Femur (tissue), 1 donor: Measurements from ENCODE around the gene FBXO45.
A peak's percentile ranks its signal among the peaks of the same experiment; 100 is the strongest.
"Not testable (repeated sequence)": the region's sequence is repeated elsewhere in the genome, so short reads cannot be mapped to it uniquely, and the experiment has no call there.

ENCODE experiments used
- DNase-seq: peaks from one replicate; pipeline ENCODE4 v3.0.0-alpha.2; 2017

Gene FBXO45

DNA sequence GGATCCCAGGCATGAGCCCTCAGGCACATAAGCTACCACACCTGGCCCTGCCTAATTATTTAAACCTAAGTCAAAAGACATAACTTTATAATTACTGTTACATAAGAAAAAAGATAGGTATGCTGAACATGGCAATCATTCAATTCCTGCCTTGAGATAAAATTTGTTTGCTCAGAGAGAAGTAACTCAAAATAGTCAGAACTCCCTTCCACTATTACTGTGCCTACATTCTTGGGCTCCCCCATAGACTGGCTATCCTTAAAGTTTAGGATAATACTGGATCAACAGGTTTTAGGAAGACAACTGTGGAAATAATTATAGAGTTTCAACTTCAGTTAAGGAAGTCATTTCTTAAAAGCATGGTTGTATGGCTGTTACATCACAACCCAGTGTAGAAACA, 10.0 kb upstream of the FBXO45 start:
- DNase-seq, result no peak

DNA sequence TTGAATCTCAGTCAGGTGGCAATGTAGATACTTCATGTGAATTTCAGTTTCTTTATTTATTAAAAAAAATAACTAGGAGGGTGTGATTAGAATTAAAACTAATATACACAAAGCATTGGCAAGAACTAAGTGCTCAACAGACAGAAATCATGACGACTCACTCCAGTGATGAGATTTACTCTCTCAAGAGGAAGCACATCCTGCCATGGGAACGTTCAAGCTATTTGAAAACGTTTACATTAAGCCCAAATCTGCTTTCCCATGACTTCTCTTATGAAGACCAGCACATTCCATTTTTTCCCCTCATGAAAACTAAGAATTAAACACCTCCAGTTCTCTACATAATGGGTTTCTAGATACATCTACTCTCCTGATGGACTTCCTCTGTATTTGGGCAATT, 8.6 kb upstream of the FBXO45 start:
- no peak for DNase-seq

DNA sequence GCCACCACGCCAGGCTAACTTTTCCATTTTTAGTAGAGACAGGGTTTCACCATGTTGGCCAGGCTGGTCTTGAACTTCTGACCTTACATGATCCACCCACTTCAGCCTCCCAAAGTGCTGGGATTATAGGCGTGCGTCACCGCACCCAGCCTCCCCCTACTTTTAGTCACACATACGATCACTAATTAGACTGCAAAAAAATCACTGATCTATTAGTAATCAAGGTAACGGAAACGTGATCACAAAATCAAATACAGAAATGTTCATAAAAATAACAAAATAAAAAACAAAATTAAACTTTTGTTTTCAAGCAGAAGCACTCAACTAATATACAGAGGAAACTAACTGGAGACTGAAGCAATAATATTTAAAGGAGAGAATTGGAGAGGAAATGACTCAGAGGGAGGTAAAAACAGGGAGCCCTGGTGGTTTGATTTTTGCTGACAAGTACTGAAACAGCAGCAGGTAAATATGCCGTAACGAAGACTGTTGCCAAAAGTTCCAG, 4.7 kb upstream of the FBXO45 start:
- no peak for DNase-seq

DNA sequence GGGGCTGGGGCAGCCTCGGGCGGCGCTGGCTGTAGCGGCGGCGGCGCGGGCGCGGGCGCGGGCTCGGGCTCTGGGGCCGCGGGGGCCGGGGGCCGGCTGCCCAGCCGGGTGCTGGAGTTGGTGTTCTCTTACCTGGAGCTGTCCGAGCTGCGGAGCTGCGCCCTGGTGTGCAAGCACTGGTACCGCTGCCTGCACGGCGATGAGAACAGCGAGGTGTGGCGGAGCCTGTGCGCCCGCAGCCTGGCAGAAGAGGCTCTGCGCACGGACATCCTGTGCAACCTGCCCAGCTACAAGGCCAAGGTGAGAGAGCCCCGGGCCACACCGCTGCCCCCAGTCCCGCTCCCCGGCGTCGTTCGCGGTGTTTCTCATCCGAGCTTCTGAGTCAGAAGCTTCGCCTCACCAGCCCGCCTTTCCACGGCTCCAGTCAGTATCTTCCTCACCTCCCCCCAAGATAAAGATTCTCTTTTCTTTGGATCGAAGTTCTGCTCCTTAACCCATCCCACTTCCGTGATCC, 600 bp downstream of the FBXO45 start:
- DNase-seq, result peak; percentile 47

DNA sequence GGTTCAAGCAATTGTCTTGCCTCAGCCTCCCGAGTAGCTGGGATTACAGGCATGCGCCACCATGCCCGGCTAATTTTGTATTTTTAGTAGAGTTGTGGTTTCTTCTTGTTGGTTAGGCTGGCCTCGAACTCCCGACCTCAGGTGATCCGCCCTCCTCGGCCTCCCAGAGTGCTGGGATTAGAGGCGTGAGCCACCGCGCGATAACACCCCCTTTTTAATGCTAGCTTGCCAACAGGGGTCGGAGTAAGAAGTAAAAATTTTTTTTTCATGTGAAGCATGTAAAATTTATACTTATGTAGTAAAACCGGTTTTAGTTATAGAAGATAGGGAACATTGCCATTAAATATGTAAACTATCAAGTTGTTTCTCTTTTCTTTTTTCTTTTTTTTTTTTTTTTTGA, 1.9 kb downstream of the FBXO45 start:
- DNase-seq, result not testable (repeated sequence)

DNA sequence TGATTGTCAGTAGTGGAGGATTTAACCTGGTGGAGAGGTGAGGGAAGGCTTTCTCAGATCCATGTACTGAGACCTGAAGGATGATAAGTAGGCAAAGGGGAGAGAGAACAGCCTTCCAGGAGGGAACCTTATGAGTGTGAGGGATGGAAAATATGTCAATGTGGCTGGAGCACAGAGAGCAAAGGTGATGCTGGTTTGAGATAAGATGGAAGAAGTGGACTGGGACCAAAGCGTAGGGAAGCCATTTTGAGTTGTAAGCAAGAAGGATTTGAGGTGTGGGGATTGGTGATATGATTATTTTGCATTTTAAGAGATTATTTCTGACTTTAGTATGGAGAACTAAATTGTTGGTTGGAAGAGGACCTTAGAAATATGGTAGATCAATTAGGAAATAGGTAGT, 3.9 kb downstream of the FBXO45 start:
- DNase-seq, result no peak

DNA sequence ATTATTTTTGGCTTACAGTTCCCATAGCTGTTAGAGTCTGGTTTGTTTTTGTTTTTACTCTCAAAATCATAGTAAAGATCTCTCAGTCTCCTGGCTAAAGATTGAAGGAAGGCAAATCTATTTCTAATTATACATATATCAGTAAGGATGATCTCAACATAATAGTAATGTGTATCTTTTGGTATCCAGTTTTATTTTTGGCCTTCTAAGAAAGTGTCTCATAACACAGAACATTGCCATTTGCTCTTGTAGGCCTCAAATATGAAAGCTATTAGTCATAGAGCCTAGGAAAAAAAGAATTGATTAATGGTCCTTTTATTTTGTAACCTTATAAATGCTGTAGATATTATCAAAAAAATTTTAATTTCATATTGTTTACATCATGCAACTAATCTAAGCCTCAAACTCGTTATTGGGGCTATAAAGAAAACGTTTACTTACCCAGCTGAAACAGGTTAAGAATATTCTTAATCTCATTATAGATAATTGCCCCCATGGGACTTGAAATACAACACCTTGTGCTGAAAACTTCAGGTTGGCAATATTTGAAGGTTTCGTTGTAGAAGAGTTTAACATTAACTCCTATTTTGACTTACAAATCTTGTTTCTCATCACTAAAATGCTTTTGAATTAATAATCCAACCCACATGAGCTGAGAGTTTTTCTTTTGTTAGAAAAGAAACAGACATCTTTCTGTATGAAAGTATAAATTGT, 16.7 kb downstream of the FBXO45 start:
- DNase-seq, result no peak

DNA sequence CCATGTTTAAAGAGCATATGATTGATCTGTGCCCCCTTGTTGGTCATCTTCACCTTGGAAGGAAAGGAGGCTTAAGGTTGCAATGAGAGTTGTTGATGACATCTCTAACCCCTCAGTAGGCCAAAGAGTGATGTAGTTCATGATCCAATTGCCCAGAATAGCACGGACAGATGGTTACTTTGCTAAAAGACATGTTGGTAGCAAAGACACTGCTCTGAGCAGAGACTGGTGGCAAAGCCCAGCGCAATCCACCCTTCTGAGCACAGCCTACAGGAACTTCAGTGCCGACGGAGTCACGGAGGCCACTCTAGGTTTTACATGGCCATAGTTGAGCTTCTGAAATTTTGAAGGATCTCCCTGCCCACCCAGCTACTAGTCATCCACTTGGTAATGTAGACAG, 21.8 kb downstream of the FBXO45 start:
- DNase-seq, result no peak

DNA sequence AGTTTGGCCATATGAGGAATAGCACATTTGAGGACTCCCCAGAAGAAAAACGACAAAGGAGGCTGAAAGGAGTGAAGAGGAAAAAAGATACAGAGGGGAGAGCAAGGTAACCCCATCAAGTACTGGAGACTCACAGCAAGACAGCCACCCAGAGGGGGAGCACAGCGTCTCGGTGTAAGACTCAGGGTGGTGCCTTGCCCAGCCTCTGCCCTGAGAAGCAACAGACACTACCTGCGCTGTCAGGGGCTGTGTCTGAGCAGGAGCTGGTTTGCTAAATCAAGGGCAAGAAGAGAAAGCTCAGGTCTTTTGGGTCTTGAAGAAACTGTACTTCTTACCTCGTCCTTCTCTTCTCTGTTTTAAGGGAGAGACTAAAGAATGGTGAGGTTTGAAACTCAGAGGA, 27.9 kb downstream of the FBXO45 start:
- no peak for DNase-seq

DNA sequence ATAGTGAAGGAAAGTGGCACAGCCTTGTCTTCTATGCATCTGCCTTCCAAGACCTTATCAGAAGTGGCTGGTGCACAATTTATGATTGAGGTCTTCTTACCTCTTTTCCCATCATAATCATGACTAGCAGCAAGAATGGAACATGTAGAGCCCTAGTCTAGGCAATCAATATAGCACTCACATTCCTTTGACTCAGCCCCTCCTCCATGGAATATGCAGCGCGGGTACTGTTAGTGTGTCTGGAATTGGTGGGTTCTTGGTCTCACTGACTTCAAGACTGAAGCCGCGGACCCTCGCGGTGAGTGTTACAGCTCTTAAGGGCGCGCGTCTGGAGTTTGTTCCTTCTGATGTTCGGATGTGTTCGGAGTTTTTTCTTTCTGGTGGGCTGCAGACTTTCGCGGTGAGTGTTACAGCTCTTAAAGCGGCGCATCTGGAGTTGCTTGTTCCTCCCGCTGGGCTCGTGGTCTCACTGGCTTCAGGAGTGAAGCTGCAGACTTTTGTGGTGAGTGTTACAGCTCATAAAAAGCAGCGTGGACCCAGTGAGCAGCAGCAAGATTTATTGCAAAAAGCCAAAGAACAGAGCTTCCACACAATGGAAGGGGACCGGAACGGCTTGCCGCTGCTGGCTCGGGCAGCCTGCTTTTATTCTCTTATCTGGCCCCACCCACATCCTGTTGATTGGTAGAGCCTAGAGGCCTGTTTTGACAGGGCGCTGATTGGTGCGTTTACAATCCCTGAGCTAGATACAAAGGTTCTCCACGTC, 29.7 kb downstream of the FBXO45 start:
- not testable (repeated sequence) for DNase-seq

DNA sequence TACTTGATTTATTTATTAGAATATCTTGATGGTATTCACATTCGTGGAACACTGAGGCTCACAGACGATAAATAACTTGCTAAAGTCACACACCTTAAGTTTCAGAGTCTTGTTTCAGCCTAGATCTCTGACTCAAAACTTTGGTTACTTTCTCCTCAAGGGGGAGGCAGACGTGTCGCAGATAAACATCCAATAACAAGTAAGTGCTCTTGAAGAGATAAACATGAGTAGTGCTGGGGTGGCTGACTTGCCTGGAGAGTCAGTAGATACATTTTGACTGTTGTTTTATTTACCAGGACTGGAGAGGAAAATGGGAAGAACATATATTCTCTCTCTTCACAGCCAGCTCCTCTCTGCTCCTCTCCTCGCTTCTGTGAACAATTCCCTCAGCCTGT, 31.3 kb downstream of the FBXO45 start:
- no peak for DNase-seq

DNA sequence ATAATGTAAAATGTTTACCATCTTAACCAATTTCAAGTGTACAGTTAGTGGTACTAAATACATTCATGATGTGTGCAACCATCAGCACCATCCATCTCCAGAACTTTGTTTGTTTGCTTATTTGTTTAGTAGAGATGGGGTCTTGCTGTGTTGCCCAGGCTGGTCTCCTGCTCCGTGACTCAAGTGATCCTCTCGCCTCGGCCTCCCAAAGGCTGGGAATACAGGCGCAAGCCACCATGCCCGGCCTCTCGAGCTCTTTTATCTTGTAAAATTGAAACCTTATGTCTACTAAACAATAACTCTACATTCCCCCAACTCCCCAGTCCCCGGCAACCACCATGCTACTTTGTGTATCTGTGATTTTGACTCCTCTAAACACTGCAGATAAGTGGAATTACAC, 31.9 kb downstream of the FBXO45 start:
- DNase-seq, result no peak

DNA sequence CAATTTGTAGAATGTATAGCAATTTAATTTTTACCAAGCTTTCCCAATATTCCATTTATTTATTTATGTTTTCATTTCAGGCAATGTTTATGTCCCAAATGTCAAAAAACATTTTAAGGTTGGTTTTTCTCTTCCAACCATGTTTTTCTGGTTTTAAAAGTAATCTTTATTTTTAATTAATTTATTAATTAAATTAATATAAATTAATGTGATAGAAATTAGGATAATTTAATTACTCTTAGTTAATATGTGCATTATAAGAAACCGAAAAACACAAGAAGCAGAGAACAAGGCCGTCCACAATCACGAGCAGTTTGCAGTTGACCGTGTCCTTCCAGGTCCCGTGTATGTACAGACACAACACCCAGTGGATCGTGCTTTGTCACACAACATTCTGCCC, 34.2 kb downstream of the FBXO45 start:
- DNase-seq, result no peak

DNA sequence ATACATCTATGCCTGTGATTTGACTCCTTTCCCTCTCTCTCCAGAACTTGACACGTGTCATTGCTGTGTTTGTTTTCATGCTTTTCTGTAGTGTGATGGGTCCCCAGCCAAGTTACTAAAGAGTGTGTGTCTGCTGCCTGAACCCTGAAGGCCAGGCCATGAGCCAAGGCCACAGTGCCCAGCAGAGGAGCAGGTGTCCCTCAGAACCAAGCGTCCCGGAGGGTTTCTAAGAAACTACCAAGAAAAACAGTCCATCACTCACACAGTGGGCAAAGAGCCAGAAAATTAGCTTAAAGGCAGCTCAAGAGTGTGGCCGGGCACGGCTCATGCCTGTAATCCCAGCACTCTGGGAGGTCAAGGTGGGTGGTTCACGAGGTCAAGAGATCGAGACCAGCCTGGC, 35.2 kb downstream of the FBXO45 start:
- no peak for DNase-seq

DNA sequence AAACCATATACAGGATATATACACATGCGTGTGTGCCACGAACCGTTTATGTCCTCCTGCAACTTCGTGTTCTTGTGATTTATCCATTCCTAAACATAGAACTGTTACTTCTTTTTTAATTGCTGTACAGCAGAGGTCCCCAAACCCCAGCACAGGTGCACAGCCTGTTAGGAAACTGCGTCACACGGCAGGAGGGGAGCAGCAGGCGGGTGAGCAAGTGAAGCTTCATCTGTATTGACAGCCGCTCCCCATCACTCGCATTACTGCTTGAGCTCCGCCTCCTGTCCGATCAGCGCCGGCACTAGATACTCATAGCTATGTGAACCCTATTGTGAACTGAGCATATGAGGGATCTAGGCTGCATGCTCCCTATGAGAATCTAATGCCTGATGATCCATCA, 36.1 kb downstream of the FBXO45 start:
- DNase-seq, result no peak

DNA sequence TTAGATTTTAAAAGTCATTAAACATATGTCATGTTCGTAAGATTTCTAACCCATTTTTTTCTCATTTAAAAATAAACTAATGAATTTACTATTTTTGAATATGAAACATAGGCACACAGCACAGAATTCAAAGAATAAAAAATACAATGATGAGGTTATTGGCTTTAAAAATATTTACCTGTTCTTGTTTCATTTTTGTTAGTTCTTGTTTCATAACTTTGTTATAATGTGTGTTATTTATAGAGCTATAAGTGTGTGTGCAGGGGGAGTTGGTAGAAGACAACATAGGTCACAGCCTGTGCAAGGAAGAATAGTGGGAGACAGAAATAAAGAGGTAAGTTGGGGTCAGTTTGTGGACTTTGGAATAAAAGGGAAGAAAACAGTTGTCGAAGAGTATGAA, 40.2 kb downstream of the FBXO45 start:
- no peak for DNase-seq

DNA sequence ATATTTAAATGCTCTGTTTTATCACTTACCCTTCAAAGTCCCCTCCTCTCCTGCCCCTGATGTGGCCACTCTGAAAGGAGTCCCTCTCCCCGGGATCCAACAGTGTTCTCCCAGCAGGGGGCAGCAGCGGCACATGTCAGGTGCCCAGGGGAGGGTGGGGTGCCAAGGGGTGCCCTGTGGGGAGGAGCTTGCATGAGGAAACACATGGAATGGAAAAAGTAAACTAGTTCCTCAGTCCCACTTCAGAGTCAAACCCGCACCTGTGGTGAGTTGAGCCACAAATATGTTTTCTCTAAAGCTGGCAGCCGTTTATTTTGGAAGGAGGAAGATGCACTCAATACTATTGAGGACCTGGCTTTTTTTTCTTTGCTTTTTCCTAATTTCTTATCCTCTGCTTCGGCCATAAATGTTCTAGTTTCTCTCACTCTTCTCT, 40.9 kb downstream of the FBXO45 start:
- DNase-seq, result peak; percentile 91

DNA sequence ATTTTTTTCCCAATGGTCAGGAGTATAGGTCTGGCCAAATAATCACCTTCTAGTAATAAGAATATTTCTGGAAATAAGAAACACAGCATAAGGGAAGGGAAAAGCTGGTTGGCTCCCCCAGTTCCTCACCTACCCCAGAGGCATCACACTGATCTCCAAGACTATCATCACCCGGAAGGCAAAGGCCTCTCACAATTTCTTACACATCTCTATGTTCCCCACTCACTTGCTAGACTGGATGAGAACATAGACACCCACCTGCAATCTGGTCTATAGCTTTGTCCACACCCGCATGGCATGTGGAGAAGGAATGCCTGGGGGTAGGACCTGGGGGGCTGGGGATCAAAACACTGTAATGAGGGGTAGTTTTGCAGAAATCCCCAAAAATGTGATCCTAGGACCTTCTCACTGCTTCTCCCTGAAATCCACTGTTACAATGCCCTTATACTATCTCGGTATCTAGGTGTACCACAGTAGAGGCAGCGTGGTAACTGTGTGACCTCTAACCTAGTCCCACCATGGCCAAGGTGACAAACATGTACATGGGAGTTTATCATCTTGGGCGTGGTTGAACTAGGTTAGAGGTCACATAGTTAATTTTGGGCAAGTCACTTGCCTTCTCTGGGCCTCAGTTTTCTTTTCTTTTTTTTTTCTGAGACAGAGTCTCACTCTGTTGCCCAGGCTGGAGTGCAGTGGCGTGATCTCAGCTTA, 41.5 kb downstream of the FBXO45 start:
- DNase-seq, result no peak

DNA sequence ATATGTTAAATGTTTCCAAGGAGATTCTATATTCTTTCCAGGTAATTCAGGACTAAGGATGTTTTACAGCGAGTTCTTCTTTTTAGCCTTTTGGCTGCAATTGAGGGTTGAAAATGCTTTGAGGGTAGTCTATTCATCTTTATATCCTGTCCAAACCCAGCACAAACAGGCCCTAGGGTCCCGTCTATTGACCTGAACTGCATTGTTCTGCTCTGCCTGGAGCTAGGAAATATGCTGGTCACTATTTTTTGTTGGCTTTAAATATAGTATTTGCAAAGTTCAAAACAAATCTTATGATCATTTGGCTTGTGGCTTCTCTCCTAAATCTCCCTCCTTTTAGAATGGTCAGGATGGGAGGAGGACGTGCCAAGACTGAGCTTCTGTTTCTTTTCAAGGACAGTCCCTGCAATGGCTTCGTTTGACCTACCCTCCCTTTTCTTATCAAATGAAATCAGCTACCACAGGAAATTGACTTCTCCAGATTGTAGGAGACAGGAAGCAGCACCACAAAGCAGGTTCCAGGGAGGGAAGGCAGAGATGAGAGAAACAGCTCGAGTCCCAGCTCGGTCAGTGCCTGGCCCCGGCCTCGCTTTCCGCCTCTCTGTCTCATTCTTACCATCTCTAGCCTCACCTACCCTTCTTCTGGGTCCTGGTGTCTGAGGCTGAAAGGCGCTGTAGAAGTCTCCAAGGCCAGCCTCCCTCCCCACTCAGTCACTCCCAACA, 43.5 kb downstream of the FBXO45 start:
- DNase-seq, result no peak

DNA sequence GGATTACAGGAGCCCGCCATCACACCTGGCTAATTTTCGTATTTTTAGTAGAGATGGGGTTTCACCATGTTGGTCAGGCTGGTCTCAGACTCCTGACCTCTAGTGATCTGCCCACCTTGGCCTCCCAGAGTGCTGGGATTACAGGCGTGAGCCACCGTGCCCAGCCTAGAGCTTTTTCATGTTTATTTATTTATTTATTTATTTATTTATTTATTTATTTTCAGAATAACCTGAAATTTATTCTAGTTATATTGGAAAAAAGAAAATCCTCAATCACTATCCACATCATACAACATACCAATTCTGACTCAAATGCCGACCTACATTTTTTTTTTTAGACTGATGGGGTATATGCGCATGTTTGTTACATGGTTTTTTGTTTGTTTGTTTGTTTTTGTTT, 46.8 kb downstream of the FBXO45 start:
- DNase-seq, result not testable (repeated sequence)

DNA sequence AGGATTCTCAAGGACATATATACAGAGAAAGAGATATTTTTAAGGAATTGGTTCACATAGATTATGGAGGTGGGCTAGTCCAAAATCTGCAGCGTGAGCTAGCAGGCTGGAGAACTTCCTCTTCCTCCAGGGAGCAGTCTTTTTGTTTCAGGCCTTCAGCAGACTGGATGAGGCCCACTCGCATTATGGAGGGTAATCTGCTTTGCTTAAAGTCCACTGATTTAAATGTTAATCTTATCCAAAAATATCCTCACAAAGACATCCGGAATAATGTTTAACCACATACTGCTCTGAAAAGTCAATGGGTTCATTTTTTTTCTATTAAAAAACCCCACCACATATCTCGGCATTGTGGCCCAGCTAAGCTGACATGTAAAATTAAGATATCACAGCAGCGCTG, 48.8 kb downstream of the FBXO45 start:
- no peak for DNase-seq

DNA sequence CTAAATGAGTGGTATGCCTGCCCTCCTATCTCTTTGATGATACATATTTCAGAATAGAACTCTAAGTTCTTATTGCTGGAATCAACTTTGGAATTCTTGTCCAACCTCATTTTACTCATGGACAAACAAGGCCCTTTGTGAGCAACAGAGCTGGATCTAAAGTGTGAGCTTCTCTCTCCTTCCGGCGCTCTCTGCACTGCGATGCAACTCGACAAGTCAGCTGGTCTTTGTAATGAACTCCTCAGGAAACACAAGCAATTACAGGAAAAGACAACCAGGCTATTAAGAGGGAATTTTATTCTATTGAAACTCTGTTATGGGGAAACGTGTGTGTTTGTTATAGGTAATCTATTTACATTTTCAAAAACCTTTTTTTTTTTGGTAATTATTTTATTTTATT, 50.8 kb downstream of the FBXO45 start:
- DNase-seq, result no peak

DNA sequence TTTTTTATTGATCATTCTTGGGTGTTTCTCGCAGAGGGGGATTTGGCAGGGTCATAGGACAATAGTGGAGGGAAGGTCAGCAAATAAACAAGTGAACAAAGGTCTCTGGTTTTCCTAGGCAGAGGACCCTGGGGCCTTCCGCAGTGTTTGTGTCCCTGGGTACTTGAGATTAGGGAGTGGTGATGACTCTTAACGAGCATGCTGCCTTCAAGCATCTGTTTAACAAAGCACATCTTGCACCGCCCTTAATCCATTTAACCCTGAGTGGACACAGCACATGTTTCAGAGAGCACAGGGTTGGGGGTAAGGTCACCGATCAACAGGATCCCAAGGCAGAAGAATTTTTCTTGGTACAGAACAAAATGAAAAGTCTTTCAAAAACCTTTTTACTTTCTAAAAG, 51.2 kb downstream of the FBXO45 start:
- not testable (repeated sequence) for DNase-seq
